Spleen (tissue), 11 donors: ENCODE measurements around the gene HPCAL1. TPM values are rescaled to one million over a fixed set of nuclear protein-coding genes. Genes with fewer than 3 reads are reported as not detected.
A peak's percentile ranks its signal among the peaks of the same experiment; 100 is the strongest.

Source experiments
- DNase-seq: peaks from one replicate; pipeline ENCODE4 v3.0.0-alpha.2; 2020
- H3K27ac ChIP-seq, 8 donors: fragments of 200-600 bp; sonication (generic) in 7 of 8; 1 replicate in 4 of 8; 2 replicates in 4 of 8; pipeline versions ENCODE4 v1.5.0 to v1.8.0; 2016 to 2021; ENCODE audit warnings: inconsistent platforms in 4 of 8, mild to moderate bottlenecking in 4 of 8, moderate library complexity in 1 of 8
- H3K27me3 ChIP-seq, 7 donors: fragments of 200-600 bp; sonication (generic) in 6 of 7; replicated peaks in 1 of 7; 1 replicate in 4 of 7; 2 replicates in 3 of 7; pipeline versions ENCODE4 v1.5.0 to v1.8.0; 2016 to 2021; ENCODE audit warnings: inconsistent platforms in 3 of 7, mild to moderate bottlenecking in 1 of 7
- H3K36me3 ChIP-seq, 6 donors: fragments of 200-600 bp; sonication (generic) in 5 of 6; 1 replicate in 4 of 6; 2 replicates in 2 of 6; pipeline versions ENCODE4 v1.5.0 to v1.8.0; 2016 to 2021; ENCODE audit warnings: inconsistent platforms in 2 of 6
- H3K4me1 ChIP-seq, 6 donors: fragments of 200-600 bp; sonication (generic) in 5 of 6; 1 replicate in 3 of 6; 2 replicates in 3 of 6; pipeline versions ENCODE4 v1.5.0 to v1.8.0; 2016 to 2021; ENCODE audit warnings: inconsistent platforms in 3 of 6
- H3K4me3 ChIP-seq, 8 donors: fragments of 200-600 bp; sonication (generic) in 7 of 8; 1 replicate in 4 of 8; 2 replicates in 4 of 8; pipeline versions ENCODE4 v1.5.0 to v1.8.0; 2016 to 2021; ENCODE audit warnings: inconsistent platforms in 4 of 8, mild to moderate bottlenecking in 4 of 8, moderate library complexity in 2 of 8
- H3K9me3 ChIP-seq, 8 donors: fragments of 200-600 bp; sonication (generic) in 7 of 8; 1 replicate in 4 of 8; 2 replicates in 4 of 8; pipeline versions ENCODE4 v1.5.0 to v1.8.0; 2016 to 2021; ENCODE audit warnings: inconsistent platforms in 4 of 8
- CTCF ChIP-seq, 11 experiments: fragments of 200-600 bp in 7 of 11; fragments of 450-650 bp in 4 of 11; sonication (generic) in 4 of 11; IDR thresholded peaks in 8 of 11; conservative IDR thresholded peaks in 3 of 11; 1 replicate in 7 of 11; 2 replicates in 4 of 11; pipeline versions ENCODE4 v1.4.0 to v1.8.0; 2016 to 2021; ENCODE audit warnings: antibody characterized with exemption in 11 of 11, inconsistent platforms in 4 of 11, mild to moderate bottlenecking in 1 of 11
- POLR2A ChIP-seq, 3 donors: fragments of 450-650 bp; IDR thresholded peaks; one replicate each; pipeline ENCODE4 v1.5.1; 2017; ENCODE audit warnings: antibody characterized with exemption in 3 of 3, mild to moderate bottlenecking in 1 of 3
- POLR2AphosphoS5 ChIP-seq, 3 donors: sonication (generic); formaldehyde crosslinking; IDR thresholded peaks; one replicate each; pipeline ENCODE4 v1.5.1; 2017; ENCODE audit warnings: antibody characterized with exemption in 3 of 3
- WGBS, 5 donors: extraction: QIAGEN DNeasy Blood & Tissue Kit in 3 of 5; methylation state at CpG; one replicate each; pipeline versions ENCODE4 v1.1.5 to v1.1.7; 2013 to 2018; 5-methylcytosine and 5-hydroxymethylcytosine counted together
- intact Hi-C: fragments of 100-400 bp; cut with DNase I; formaldehyde crosslinking; loops from one replicate; pipeline ENCODE4 v1.15.0; 2023; ENCODE audit warnings: low total_unique reads
- polyA plus RNA-seq, 3 donors: library from polyadenylated mRNA; stranded (reverse); fragments of 200-250 nt; gene quantifications; one replicate each; pipeline ENCODE4 v1.2.1, GENCODE V29; 2013
- total RNA-seq, 7 donors: library from RNA; depleted of rRNA in 3 of 7; stranded (reverse); fragments of >200 nt in 3 of 7; fragmentation: NEBNext Ultra II Directional in 4 of 7; extraction: Animal tissue kit (Norgen Biotek cat#: 25700) in 4 of 7; gene quantifications; one replicate each; pipeline versions ENCODE4 v1.1.0 to v1.2.1, GENCODE V29; 2016 to 2021
- donor health status: healthy with polysubstance abuse.
- donor health status: DM: no; HTN: no; CAD: no; lungs with moderate emphysema.
- donor health status: DM: no; HTN: no; CAD: no.
- donor health status: Bipolar disorder and iron deficiency.
- donor health status: healthy.
- donor health status: DM: no; HTN: no; CAD: no.
- donor health status: DM: yes; HTN: yes; CAD: no.

Gene HPCAL1
- total and polyA plus RNA-seq, 10 donors: 41.9 to 80.6 (median 57.7) TPM

GRCh38 chr2:10332402-10333246 lies 29.9 kb downstream of the HPCAL1 start:
- H3K36me3 ChIP-seq: peaks cover 0 to 19% (median 6%) of the 10 kb centered on the region in 6 donors
- peak overlapping the region in 7 of 8 donors; percentile 57 to 89 (median 85) for H3K27ac ChIP-seq
- peaks cover 0 to 13% (median 10%) of the 10 kb centered on the region in 8 donors for H3K9me3 ChIP-seq
- peak overlapping the region in 1 of 8 donors; percentile 71 for H3K4me3 ChIP-seq
- DNase-seq: no peak
- TF ChIP-seq POLR2AphosphoS5 (IDR thresholded peaks at IDR 0.05) (no peak), CTCF (IDR thresholded peaks at IDR 0.05 in 8 of 11, conservative IDR thresholded peaks at IDR 0.05 in 3 of 11) (no peak), POLR2A (IDR thresholded peaks at IDR 0.05) (no peak)
- intact Hi-C loops: no loop called here
- H3K27me3 ChIP-seq: no peaks in the 10 kb centered on the region
- peaks cover 45 to 66% (median 58%) of the 10 kb centered on the region in 6 donors for H3K4me1 ChIP-seq
- 36 to 56% (median 52%) methylated on average over 15 of the region's 15 CpGs for WGBS, 5 donors

- Histone ChIP-seq H3K9me3 (peaks cover 0 to 13% (median 10%) of the 10 kb centered on the region in 8 donors), H3K4me3 (peak overlapping the region in 1 of 8 donors; percentile 71), H3K36me3 (peaks cover 0 to 19% (median 6%) of the 10 kb centered on the region in 6 donors), H3K4me1 (peaks cover 43 to 60% (median 53%) of the 10 kb centered on the region in 6 donors), H3K27ac (peak overlapping the region in 7 of 8 donors; percentile 11 to 89 (median 85)), H3K27me3 (no peaks in the 10 kb centered on the region)
- intact Hi-C loops: no loop called here
- no peak for DNase-seq
- WGBS, 5 donors: 25 to 63% (median 42%) methylated on average over 5 of the region's 5 CpGs
- no peak for TF ChIP-seq POLR2AphosphoS5 (IDR thresholded peaks at IDR 0.05)
- no peak for TF ChIP-seq POLR2A (IDR thresholded peaks at IDR 0.05)
- no peak for TF ChIP-seq CTCF (IDR thresholded peaks at IDR 0.05 in 8 of 11, conservative IDR thresholded peaks at IDR 0.05 in 3 of 11)
These were observed 30.5 kb downstream of the HPCAL1 start for GRCh38 chr2:10333247-10333613.

- Histone ChIP-seq H3K4me1 (peaks cover 39 to 52% (median 46%) of the 10 kb centered on the region in 6 donors), H3K36me3 (peaks cover 0 to 24% (median 7%) of the 10 kb centered on the region in 6 donors), H3K9me3 (peaks cover 0 to 13% (median 10%) of the 10 kb centered on the region in 8 donors), H3K27me3 (no peaks in the 10 kb centered on the region), H3K4me3 (no peak overlapping the region), H3K27ac (peak overlapping the region in 1 of 8 donors; percentile 87)
- TF ChIP-seq POLR2AphosphoS5 (IDR thresholded peaks at IDR 0.05): no peak
- no peak for TF ChIP-seq POLR2A (IDR thresholded peaks at IDR 0.05)
- no peak for TF ChIP-seq CTCF (IDR thresholded peaks at IDR 0.05 in 8 of 11, conservative IDR thresholded peaks at IDR 0.05 in 3 of 11)
- WGBS, 5 donors: 81 to 96% (median 84%) methylated on average over 7 of the region's 7 CpGs
- intact Hi-C loops: no loop called here
- DNase-seq: no peak
These were observed 31.3 kb downstream of the HPCAL1 start for GRCh38 chr2:10333966-10334365.
